ENCODE measurements around the gene RBBP8NL. TPM values are rescaled to one million over a fixed set of nuclear protein-coding genes. Genes with fewer than 3 reads are reported as not detected.

RBBP8NL gene
- total and polyA plus RNA-seq, 2 of the 8 experiments (the other 6 are each of a cell fraction or from before 2014, with no cell fraction given) = 0.43 to 0.48 TPM

GRCh38 chr20:62415354-62416111, 11.8 kb downstream of the RBBP8NL start (continued):
- TF ChIP-seq CHD7 (IDR thresholded peaks at IDR 0.05; ENCODE audit: insufficient replicate concordance, low read length) = no peak

Data from H1 (cell line).